Measurements from ENCODE around the gene TATDN3.
"Not testable (repeated sequence)": the region's sequence is repeated elsewhere in the genome, so short reads cannot be mapped to it uniquely, and the experiment has no call there.

Gene TATDN3

DNA sequence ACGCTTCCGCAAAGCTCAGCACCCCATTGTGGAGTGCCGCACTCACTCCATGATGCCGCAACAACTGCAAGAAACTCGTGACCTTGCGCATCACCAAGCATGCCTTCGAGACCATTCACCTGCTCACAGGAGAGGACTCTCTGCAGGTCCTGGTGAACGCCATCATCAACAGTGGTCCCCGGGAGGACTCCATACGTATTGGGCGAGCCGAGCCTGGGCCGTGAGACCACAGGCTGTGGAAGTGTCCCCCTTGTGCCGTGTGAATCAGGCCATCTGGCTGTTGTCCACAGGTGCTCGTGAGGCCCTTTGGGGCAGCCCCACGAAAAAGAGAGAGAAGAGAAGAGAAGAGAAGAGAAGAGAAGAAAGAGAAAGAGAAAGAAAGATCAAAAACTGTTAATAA lies 32.5 kb downstream of the TATDN3 start:
- no peak overlapping the region for H3K4me3 ChIP-seq

DNA sequence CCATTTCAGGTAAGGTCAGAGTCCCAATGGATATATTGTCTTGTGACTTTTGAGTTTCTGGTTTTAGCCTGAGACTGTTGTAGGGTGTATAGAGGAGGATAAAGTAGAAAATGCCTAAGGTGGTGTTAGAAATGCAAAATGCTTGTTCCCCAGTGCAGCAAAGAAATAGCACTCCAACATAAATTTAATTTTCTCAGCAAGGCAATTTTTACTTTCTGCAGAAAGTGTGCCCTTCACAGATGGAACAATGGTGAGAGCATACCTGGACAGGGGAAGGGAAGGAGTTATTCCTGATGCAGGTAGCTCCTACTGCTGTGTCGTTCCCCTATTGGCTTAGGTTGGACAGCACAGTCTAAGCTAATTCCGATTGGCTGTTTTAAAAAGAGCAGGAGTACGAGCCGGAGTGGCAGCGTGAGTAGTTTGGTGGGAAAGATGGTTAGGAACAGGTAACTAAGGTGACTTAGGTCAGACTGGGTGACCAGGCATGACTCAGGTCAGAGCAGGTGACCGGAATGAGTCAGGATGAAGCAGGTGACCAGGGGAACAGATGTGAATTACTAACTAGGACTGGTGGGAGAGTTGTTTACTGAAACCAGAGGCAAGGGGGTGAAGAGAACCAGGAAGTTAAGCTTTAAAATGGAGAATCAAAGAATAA lies 34.2 kb downstream of the TATDN3 start:
- Histone ChIP-seq H3K27ac (no peak overlapping the region), H3K4me3 (no peak overlapping the region)

More for the DNA sequence above, 32.5 kb downstream of the TATDN3 start:
- no peak overlapping the region for H3K27ac ChIP-seq

DNA sequence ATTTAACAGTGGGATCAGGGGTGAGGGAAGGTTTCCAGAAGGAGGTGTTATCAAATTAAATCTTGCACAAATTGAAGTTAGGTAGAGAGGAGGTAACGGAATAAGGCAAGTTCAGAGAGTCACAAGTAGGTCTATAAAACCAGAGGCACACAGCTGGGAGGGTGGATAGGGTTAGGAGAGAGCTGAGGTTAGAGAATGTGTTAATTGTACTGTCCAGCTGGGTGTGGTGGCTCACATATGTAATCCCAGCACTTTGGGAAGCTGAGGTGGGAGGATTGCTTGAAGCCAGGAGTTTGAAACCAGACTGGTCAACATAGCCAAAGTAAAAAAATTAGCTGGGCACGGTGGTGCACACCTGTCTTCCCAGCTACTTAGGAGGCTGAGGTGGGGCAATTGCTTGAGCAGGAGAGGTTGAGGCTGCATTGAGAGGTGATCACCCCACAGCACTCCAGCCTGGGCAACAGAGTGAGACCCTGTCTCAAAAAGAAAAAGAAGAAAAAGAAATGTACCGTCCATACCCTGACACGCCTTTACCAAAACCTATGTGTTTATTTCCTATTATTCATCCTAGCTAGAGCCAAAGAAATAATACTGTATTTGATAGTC lies 35.6 kb downstream of the TATDN3 start:
- H3K4me3 ChIP-seq: no peak overlapping the region
- H3K27ac ChIP-seq: no peak overlapping the region

DNA sequence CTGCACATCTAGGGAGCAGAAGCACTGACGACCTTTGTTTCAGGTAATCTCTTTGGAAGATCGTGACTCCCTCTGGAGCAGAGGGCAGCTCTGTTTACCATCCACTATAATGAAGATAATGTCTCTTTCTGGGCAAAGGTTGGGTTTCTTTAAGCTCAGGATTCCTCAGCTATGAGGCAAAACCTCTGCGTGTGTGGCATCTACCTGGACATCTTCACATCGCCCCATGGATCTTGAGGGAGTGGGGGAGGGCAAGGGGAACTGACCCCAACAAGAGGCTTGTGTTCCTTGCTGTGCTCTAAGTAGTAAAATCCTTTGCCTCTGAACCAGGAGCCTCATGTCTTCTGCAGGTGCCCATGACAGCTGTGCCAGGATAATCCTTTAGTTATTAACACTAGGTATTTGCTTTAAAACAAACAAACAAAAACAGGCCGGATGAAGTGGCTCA lies 36.2 kb downstream of the TATDN3 start:
- H3K4me3 ChIP-seq: no peak overlapping the region
- H3K27ac ChIP-seq: no peak overlapping the region

DNA sequence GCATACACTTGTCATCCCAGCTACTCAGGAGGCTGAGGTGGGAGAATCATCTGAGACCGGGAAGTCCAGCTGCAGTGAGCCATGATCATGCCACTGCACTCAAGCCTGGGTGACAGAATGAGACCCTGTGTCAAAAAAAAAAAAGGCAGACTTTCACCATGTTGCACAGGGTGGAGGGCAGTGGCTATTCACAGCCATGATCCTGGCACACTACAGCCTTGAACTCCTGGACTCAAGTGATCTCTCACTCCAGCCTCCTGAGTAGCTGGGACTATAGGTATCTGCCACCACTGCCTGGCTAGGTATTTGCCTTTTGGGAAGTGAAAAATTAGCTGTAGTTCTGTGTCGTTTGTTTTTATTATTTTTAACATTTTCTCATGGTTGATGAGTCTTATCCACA lies 36.7 kb downstream of the TATDN3 start:
- H3K27ac ChIP-seq: no peak overlapping the region
- no peak overlapping the region for H3K4me3 ChIP-seq

DNA sequence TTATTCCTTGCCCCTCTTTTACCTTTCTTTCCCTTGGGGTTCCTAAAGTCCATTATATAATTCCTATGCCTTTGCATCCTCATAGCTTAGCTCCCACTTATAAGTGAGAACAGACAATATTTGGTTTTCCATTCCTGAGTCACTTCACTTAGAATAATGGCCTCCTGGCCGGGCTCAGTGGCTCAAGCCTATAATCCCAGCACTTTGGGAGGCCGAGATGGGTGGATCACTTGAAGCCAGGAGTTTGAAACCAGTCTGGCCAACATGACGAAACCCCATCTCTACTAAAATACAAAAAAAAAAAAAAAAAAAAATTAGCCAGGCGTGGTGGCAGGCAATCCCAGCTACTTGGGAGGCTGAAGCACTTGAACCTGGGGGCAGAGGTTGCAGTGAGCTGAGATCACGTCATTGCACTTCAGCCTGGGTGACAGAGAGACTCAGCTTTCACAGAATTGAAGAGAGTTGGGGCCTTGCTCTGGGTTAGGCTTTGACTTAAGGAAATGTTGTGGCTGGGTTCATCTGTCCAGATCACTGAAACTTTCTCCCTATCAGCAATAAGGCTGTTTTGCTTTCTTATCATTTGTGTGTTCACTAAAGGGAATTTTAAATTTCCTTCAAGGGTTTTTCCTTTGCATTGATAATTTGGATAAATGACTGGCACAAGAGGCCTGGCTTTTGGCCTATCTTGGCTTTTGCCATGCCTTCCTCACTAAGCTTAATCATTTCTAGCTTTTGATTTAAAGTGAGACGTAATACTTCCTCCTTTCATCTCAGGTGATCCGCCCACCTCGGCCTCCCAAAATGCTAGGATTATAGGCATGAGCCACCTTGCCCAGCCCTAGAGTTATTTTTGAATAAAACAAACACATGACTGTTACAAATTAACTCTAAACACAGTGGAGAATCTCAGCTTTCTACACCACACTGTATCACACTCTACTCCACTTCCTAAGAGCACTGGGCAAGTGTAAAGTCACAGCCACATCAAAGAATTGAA lies 41.8 kb downstream of the TATDN3 start:
- H3K27ac ChIP-seq: peak overlapping the region in 1 of 21 experiments; percentile 13
- H3K4me3 ChIP-seq: not testable (repeated sequence)

DNA sequence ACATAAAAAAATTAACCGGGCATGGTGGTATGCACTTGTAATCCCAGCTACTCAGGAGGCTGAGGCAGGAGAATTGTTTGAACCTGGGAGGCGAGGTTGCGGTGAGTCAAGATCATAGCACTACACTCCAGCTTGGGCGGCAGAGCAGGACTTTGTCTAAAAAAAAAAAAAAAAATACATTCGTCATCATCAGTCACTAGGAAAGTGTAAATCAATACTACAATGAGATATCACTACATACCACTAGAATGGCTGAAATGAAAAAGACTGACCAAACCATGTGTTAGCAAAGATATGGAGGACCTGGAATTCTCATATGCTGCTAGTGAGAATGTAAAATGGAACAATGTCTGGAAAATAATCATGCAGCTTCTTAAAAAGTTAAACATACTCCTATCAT lies 46.5 kb downstream of the TATDN3 start:
- H3K4me3 ChIP-seq: no peak overlapping the region
- H3K27ac ChIP-seq: no peak overlapping the region

DNA sequence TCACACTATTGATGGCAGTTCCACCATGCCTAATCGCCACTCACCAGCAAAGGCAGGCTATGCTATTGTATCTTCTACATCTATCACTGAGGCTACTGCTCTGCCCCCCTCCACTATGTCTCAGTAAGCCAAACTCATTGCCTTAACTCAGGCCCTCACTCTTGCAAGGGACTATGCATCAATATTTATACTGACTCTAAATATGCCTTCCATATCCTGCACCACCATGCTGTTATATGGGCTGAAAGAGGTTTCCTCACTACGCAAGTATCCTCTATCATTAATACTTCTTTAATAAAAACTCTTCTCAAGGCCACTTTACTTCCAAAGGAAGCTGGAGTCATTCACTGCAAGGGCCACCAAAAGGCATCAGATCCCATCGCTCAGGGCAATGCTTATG lies 52.8 kb downstream of the TATDN3 start:
- H3K27ac ChIP-seq, H3K4me3 ChIP-seq: not testable (repeated sequence)

DNA sequence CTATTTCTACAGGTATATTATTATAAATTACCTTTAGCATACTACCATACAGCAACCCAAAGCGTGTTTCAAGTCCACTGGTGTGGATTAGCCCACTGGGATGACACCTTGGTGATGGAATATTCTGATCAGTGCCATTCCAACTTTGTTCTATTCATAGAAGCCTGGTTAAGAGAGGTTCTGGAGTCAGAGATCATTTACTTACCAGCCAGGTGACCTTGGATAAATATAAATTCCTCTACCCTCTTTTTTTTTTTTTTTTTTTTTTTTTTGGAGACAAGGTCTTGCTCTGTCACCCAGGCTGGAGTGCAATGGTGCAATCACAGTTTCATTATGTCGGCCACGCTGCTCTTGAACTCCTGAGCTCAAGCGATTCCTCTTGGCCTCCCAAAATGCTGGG lies 55.9 kb downstream of the TATDN3 start, which contains the start of gene SPATA45:
TSS of gene SPATA45 (minus strand) at position 101 of the 400 bp plus-strand sequence. CDS start 11,500 bp downstream, outside the sequence.
- H3K27ac ChIP-seq: no peak within 1 kb of the TSS
- no peak within 1 kb of the TSS for H3K4me3 ChIP-seq

DNA sequence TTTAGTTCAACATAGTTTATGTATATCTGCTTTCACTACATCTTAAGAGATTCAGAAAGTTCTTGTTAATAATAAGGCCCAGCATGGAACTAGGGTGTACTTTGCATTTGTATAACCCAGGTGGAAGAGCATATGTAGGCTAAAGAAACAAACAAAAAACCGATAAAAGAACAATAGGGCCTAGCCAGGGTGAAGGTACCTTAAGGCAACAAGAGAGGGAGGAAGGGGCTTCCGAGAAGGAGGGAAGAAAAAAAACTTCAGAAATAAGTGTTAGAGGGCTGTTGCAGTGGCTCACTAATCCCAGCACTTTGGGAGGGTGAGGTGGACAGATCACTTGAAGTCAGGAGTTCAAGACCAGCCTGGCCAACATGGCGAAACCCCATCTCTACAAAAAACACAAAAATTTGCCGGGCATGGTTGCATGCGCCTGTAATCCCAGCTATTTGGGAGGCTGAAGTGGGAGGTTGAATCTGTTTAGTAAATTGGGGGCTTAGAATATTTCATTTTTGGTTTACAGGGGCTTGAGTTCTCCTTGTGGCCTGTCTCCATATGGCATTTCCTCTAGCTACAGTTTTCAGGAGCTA lies 60.5 kb downstream of the TATDN3 start:
- H3K27ac ChIP-seq: no peak overlapping the region
- no peak overlapping the region for H3K4me3 ChIP-seq

DNA sequence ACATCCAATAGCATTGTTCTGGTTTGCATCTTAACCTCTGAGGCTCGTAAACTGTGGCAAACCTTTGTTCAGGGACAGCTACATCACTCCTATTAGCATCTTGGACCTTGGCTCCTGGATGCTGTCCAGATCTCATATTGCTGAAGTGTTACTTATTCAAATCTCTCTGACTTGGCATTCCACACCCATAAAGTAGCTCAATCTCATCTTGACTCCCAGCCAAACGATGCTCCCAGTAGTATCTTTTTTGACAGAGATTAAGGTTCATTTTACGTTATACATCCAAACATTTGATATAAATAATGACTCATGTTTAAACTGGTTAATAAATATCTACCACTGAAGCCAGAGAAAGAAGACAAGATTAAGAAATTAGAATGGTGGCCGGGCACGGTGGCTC lies 62.0 kb downstream of the TATDN3 start:
- H3K27ac ChIP-seq: no peak overlapping the region
- no peak overlapping the region for H3K4me3 ChIP-seq

DNA sequence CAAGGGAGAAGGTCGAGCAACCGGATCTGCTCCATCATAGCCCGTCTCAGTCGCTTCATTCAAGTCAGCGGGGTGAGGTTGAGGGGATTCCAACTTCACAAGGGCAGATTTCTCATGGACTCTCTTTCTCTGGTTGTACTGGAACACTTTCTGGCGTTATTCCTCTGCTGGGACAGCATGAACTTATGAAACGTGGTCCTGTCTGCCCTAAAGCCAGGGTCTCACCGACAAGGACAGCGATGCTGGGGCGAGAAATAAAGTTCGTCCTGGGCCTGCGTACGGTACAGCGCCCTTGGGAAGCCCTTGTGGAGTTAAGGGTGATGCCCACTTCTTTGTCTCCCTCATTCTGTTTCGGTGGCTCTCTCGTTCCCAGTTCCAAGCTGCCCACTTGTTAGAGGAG lies 65.1 kb downstream of the TATDN3 start:
- H3K4me3 ChIP-seq: peak overlapping the region in 1 of 7 experiments; percentile 99
- peak overlapping the region in 1 of 21 experiments; percentile 90 for H3K27ac ChIP-seq

DNA sequence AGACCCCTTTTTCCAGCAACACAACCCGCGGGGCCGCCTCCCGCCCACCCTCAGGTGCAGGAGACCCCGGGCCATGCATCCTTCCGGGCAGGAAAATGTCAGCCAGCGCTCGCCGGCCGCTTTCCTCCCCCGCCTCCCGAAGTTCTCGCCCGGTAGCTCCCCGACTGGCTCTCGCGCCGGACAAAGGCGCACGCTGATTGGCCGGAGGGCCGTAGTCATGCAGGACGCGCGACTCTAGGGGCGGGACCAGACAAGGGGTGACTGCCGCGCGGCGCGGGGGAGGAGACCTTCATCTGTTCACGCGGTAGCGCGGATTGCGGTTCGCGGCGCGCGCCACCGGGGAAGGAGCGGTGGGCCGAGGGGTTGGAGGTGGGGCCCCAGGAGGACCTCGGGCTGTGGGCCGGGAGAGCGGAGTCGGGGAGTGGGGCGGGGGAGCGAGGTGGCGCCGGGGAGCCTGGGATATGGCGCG lies 66.3 kb downstream of the TATDN3 start, which contains the start of gene FLVCR1:
TSS of gene FLVCR1 (plus strand) at position 284 of the 469 bp plus-strand sequence. CDS start at position 462, 178 bp downstream.
- peak within 1 kb of the TSS in 20 of 21 experiments; percentile 57 to 94 (median 87) for H3K27ac ChIP-seq
- H3K4me3 ChIP-seq: peak within 1 kb of the TSS; percentile 75 to 99 (median 96)

DNA sequence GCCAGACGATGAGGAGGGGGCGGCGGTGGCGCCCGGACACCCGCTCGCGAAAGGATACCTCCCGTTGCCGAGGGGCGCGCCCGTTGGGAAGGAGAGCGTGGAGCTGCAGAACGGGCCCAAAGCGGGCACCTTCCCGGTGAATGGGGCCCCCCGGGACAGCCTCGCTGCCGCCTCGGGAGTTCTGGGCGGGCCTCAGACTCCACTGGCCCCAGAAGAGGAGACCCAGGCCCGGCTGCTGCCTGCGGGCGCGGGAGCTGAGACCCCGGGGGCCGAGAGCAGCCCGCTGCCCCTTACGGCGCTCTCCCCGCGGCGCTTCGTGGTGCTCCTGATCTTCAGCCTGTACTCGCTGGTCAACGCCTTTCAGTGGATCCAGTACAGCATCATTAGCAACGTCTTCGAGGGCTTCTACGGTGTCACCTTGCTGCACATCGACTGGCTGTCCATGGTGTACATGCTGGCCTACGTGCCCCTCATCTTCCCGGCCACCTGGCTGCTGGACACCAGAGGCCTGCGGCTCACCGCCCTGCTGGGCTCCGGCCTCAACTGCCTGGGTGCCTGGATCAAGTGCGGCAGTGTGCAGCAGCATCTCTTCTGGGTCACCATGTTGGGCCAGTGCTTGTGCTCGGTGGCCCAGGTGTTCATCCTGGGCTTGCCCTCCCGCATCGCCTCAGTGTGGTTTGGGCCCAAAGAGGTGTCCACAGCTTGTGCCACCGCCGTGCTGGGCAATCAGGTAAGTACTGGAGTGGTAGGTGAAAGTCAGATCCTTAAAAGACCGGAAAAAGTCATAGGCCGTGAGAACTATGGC lies 67.0 kb downstream of the TATDN3 start:
- Histone ChIP-seq H3K4me3 (peak overlapping the region; percentile 75 to 99 (median 96)), H3K27ac (peak overlapping the region in 20 of 21 experiments; percentile 57 to 94 (median 87))

DNA sequence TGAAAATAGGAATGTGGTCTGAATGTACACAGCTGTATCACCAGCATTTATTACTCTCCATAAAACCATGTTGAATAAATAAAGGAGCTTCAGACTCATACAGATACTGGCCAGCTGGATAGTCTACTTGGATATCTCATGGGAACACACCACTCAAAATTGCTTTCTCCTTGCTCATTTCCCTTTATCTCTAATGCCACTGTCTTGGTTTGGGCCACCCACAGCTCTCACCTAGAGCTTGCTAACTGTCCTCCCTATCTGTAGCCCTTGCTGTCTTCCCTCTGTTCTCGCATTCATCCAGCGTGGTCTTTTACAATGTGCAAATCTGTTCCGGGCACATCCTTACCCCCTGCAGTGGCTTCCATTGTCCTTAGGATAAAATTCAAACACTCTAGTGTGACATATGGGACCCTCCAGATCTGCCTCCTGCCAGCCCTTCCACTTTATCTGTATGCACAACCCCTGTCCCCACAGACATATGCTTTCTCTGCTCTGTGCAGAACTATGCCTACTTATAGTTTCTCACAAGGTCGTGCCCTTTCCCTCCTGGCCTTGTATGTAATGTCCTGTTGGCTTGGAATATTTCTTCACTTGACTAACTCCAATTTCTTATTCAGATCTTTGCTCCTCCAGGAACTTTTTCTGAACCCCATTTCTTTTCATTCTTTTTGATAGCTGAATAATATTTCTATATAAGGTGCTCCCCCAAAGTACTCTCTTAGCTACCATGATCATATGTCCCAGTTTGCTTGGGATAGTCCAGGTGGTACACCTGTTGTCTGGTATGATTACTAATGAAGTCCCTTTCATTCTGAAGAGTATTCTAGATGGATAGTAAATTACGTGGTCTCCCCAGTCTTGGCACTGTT lies 69.3 kb downstream of the TATDN3 start:
- peak overlapping the region in 1 of 21 experiments; percentile 10 for H3K27ac ChIP-seq
- H3K4me3 ChIP-seq: no peak overlapping the region

DNA sequence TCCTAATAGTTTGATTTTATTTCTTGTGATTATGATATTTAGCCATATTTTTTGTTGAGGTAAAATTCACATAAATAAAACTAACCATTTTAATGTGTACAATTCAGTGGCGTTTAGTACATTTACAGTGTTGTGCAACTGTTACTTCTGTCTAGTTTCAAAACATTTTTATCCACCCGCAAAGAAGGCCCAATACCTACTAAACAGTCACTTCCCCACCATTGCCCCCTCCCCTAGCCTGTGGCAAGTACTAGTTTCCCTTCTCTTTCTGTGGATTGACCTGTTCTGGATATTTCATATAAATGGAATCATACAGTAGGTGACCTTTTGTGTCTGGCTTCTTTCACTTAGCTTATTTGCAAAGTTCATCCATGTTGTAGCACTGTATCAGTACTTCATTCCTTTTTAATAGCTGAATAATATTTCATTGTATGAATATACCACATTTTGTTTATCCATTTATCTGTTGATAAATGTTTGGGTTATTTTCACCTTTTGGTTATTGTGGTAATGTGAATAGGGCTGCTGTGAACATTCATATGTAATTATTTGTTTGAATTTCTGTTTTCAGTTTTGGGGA lies 70.5 kb downstream of the TATDN3 start:
- no peak overlapping the region for H3K4me3 ChIP-seq
- H3K27ac ChIP-seq: no peak overlapping the region

DNA sequence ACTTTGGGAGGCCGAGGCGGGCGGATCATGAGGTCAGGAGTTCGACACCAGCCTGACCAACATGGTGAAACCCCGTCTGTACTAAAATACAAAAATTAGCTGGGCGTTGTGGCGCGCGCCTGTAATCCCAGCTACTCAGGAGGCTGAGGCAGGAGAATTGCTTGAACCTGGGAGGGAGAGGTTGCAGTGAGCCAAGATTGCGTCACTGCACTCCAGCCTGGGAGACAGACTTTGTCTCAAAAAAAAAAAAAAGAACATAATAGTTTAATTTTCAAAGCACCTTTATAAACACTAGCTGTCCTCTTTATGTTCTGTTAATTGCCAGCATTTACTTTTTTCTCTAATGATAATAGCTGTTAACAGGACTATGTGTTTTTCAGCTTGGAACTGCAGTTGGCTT lies 71.7 kb downstream of the TATDN3 start:
- not testable (repeated sequence) for H3K27ac ChIP-seq, H3K4me3 ChIP-seq

Measured in skin epidermis (tissue), 12 donors.